ENCODE measurements around the gene BMPER. TPM values are rescaled to one million over a fixed set of nuclear protein-coding genes. Genes with fewer than 3 reads are reported as not detected.

BMPER gene
- total RNA-seq, 6 donors from 2014 or later: 2.5 to 15.6 (median 9.4) TPM

DNA sequence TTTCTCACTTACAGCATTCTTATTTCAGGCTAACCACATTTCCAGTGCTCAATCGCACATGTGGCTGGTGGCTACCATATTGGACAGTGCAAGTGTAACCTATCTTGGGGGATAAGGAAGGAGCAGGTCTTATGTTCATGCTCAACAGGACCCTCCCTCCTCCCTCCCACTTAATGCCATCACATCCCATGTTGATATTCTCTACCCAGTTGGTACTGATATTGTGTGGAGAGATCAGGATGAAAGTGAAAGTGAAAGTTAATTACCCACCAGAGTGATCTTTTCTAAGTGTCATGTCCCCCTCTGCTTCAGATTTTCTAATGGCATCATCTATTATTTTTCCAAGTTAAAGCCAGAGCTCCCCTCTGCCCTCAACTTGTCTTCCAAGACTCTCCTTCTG, 91.6 kb downstream of the BMPER start:
- Histone ChIP-seq H3K27ac (no peak overlapping the region), H3K9me3 (no peaks in the 10 kb centered on the region), H3K4me3 (no peak overlapping the region), H3K4me1 (no peaks in the 10 kb centered on the region), H3K27me3 (no peaks in the 10 kb centered on the region), H3K36me3 (no peaks in the 10 kb centered on the region)
- TF ChIP-seq POLR2AphosphoS5 (IDR thresholded peaks at IDR 0.05): no peak
- no peak for TF ChIP-seq EP300 (IDR thresholded peaks at IDR 0.05)
- no peak for TF ChIP-seq CTCF (IDR thresholded peaks at IDR 0.05)
- no peak for TF ChIP-seq POLR2A (IDR thresholded peaks at IDR 0.05)
- WGBS, 2 donors: 85 to 100% methylated on average over 1 of the region's 1 CpG
- no peak for ATAC-seq (ENCODE audit: low FRiP score in 2 of 2)
- DNase-seq: no peak

GRCh38 chr7:33998476-33998875, 93.1 kb downstream of the BMPER start:
- peak in 1 of 2 donors; percentile 88 for ATAC-seq (ENCODE audit: low FRiP score in 2 of 2)
- WGBS, 2 donors: 79 to 85% methylated on average over 6 of the region's 6 CpGs
- Histone ChIP-seq H3K9me3 (peaks cover 0 to 3% (median 0%) of the 10 kb centered on the region in 4 donors), H3K4me1 (no peaks in the 10 kb centered on the region), H3K27ac (no peak overlapping the region), H3K27me3 (no peaks in the 10 kb centered on the region), H3K4me3 (no peak overlapping the region), H3K36me3 (no peaks in the 10 kb centered on the region)
- TF ChIP-seq EP300 (IDR thresholded peaks at IDR 0.05) (no peak), POLR2AphosphoS5 (IDR thresholded peaks at IDR 0.05) (no peak), POLR2A (IDR thresholded peaks at IDR 0.05) (no peak), CTCF (IDR thresholded peaks at IDR 0.05) (no peak)
- peak in 1 of 2 donors; percentile 11 for DNase-seq

- H3K27me3 ChIP-seq: no peaks in the 10 kb centered on the region
- ATAC-seq (ENCODE audit: low FRiP score in 2 of 2): no peak
- no peak overlapping the region for H3K4me3 ChIP-seq
- no peaks in the 10 kb centered on the region for H3K4me1 ChIP-seq
- no peak overlapping the region for H3K27ac ChIP-seq
- 72 to 80% methylated on average over 3 of the region's 3 CpGs for WGBS, 2 donors
- no peaks in the 10 kb centered on the region for H3K36me3 ChIP-seq
- H3K9me3 ChIP-seq: no peaks in the 10 kb centered on the region
- TF ChIP-seq CTCF (IDR thresholded peaks at IDR 0.05) (no peak), POLR2AphosphoS5 (IDR thresholded peaks at IDR 0.05) (no peak), POLR2A (IDR thresholded peaks at IDR 0.05) (no peak), EP300 (IDR thresholded peaks at IDR 0.05) (no peak)
- no peak for DNase-seq
These were observed 105.8 kb downstream of the BMPER start for GRCh38 chr7:34011017-34011695.

DNA sequence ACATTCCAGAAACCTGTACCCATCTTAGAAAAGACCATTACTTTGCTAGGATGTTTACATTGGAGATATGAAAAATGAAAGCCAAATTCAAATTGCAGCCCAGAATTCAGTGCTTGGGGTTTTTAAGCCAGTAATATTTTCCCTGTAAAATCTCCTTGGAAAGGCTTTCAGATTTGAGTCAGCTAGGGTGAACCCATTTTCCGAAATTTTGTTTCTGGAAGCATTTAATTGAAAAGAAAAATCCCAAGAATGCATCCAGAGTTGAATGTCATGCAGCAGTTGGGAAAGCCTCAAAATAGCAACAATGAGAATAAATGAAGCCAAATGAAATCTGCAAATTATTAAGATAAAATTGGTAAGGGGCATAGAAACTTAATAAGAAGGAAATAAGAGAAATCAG, 106.4 kb downstream of the BMPER start:
- Histone ChIP-seq H3K4me3 (no peak overlapping the region), H3K36me3 (no peaks in the 10 kb centered on the region), H3K27me3 (no peaks in the 10 kb centered on the region), H3K27ac (no peak overlapping the region), H3K9me3 (no peaks in the 10 kb centered on the region), H3K4me1 (no peaks in the 10 kb centered on the region)
- ATAC-seq (ENCODE audit: low FRiP score in 2 of 2): no peak
- DNase-seq: no peak
- TF ChIP-seq POLR2A (IDR thresholded peaks at IDR 0.05): no peak
- TF ChIP-seq CTCF (IDR thresholded peaks at IDR 0.05): no peak
- TF ChIP-seq POLR2AphosphoS5 (IDR thresholded peaks at IDR 0.05): no peak
- no peak for TF ChIP-seq EP300 (IDR thresholded peaks at IDR 0.05)
- 81 to 83% methylated on average over 1 of the region's 1 CpG for WGBS, 2 donors

DNA sequence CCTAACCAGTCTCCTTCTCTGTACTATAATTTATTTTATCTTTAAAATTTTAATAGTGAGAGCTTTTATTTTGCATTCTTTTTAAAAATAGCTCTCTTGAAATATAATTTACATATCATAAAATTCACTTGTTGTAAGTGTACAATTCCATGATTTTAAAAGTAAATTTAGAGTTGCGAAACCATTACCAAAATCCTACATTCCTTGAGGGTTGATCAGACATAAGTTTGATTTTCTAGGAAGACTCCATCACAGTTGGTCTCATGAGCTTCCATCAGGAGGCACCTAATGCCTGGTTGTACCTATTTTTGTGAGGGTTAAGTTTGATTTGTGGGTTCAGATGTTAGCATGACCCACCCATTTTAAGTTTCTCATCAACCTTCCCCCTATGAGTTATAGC, 108.1 kb downstream of the BMPER start:
- Histone ChIP-seq H3K4me3 (no peak overlapping the region), H3K36me3 (no peaks in the 10 kb centered on the region), H3K9me3 (no peaks in the 10 kb centered on the region), H3K27ac (no peak overlapping the region), H3K27me3 (no peaks in the 10 kb centered on the region), H3K4me1 (no peaks in the 10 kb centered on the region)
- ATAC-seq (ENCODE audit: low FRiP score in 2 of 2): no peak
- 91 to 96% methylated on average over 1 of the region's 1 CpG for WGBS, 2 donors
- DNase-seq: no peak
- no peak for TF ChIP-seq POLR2A (IDR thresholded peaks at IDR 0.05)
- no peak for TF ChIP-seq EP300 (IDR thresholded peaks at IDR 0.05)
- TF ChIP-seq CTCF (IDR thresholded peaks at IDR 0.05): no peak
- no peak for TF ChIP-seq POLR2AphosphoS5 (IDR thresholded peaks at IDR 0.05)

Data from upper lobe of left lung (tissue), 6 donors.